Endothelial cell of umbilical vein (primary cell): ENCODE results near the gene CGNL1. TPM values are rescaled to one million over a fixed set of nuclear protein-coding genes. Genes with fewer than 3 reads are reported as not detected.

Source experiments
- BruUV-seq: library from RNA; stranded (reverse); fragments of 400-500 nt; replicated peaks from 2 replicates; lab custom pipeline; 2021; lab: Mats Ljungman, UMichigan
- CTCF ChIA-PET: fragments of 300-600, 350-600 bp; sonication (Branson Sonifier 250); formaldehyde crosslinking; loops from one replicate; lab custom pipeline; 2021; ENCODE audit warnings: antibody characterized with exemption, inconsistent platforms; lab: Charles Lee
- POLR2A ChIA-PET: fragments of 300-600, 350-600 bp; sonication (Branson Sonifier 250); formaldehyde crosslinking; loops from one replicate; lab custom pipeline; 2021; ENCODE audit warnings: antibody characterized with exemption, inconsistent platforms; lab: Charles Lee
- DNase-seq: peaks from one replicate; pipeline ENCODE4 v3.0.0-alpha.2; 2011; ENCODE audit warnings: low read depth, low spot score
- FAIRE-seq: peaks from 2 replicates; lab custom pipeline; 2011; peaks lifted over from hg19 to GRCh38; lab: Jason Lieb, UNC
- H2AFZ ChIP-seq: 2 replicates; pipeline ENCODE4 v1.6.0; 2012; ENCODE audit warnings: low read depth, low read length, control low read depth, inconsistent platforms
- H3K27ac ChIP-seq: 2 replicates; pipeline ENCODE4 v1.5.1; 2011; ENCODE audit warnings: low read depth, mild to moderate bottlenecking, control low read depth, low read length, moderate library complexity; ENCODE audit not compliant: insufficient read depth
- H3K27me3 ChIP-seq, 2 experiments: 2 replicates each; pipeline versions ENCODE4 v1.6.0 to v1.6.1; 2011; ENCODE audit warnings: low read length in 2 of 2, mixed read lengths in 1 of 2; ENCODE audit not compliant: control insufficient read depth in 2 of 2, insufficient read depth in 2 of 2
- H3K36me3 ChIP-seq, 2 experiments: 2 replicates in 1 of 2; 3 replicates in 1 of 2; pipeline ENCODE4 v1.5.1; 2011; ENCODE audit warnings: low read length in 2 of 2, mild to moderate bottlenecking in 1 of 2, moderate library complexity in 1 of 2; ENCODE audit not compliant: control insufficient read depth in 2 of 2, insufficient read depth in 2 of 2; ENCODE audit errors: extremely low read depth in 1 of 2
- H3K4me1 ChIP-seq: 3 replicates; pipeline ENCODE4 v1.5.1; 2011; ENCODE audit warnings: mild to moderate bottlenecking, low read length; ENCODE audit not compliant: control insufficient read depth, insufficient read depth; ENCODE audit errors: extremely low read depth
- H3K4me2 ChIP-seq: 2 replicates; pipeline ENCODE4 v1.6.1; 2011; ENCODE audit warnings: low read length, control low read depth, mixed read lengths; ENCODE audit not compliant: insufficient read depth
- H3K4me3 ChIP-seq, 3 experiments: fragments of 200-600 bp in 1 of 3; sonication (generic), shearing (Covaris generic) in 1 of 3; replicated peaks in 1 of 3; 2 replicates each; pipeline ENCODE4 v1.5.1; 2011 to 2016; ENCODE audit warnings: control low read depth in 3 of 3, low read length in 3 of 3, mild to moderate bottlenecking in 2 of 3, inconsistent platforms in 1 of 3, low read depth in 1 of 3, moderate library complexity in 1 of 3; ENCODE audit not compliant: insufficient read depth in 1 of 3
- H3K79me2 ChIP-seq: 2 replicates; pipeline ENCODE4 v1.6.0; 2012; ENCODE audit warnings: low read length, inconsistent platforms; ENCODE audit not compliant: control insufficient read depth, insufficient read depth
- H3K9ac ChIP-seq: replicated peaks from 2 replicates; pipeline ENCODE3; 2011; ENCODE audit warnings: low read length, control low read depth; ENCODE audit not compliant: insufficient read depth; ENCODE audit errors: extremely low read depth
- H3K9me1 ChIP-seq: replicated peaks from 3 replicates; pipeline ENCODE4 v1.6.0; 2011; ENCODE audit warnings: mild to moderate bottlenecking, low read length; ENCODE audit not compliant: control insufficient read depth, insufficient read depth; ENCODE audit errors: extremely low read depth
- H3K9me3 ChIP-seq: replicated peaks from 2 replicates; pipeline ENCODE4 v1.5.1; 2012; ENCODE audit warnings: low read length, inconsistent platforms; ENCODE audit not compliant: control insufficient read depth, insufficient read depth
- H4K20me1 ChIP-seq: replicated peaks from 2 replicates; pipeline ENCODE3; 2011; ENCODE audit warnings: mild to moderate bottlenecking, low read length; ENCODE audit not compliant: control insufficient read depth, insufficient read depth; ENCODE audit errors: extremely low read depth
- EZH2 ChIP-seq: IDR thresholded peaks from 2 replicates; pipeline ENCODE4 v1.6.1; 2012; ENCODE audit warnings: borderline replicate concordance, low read depth, mild to moderate bottlenecking, moderate library complexity, low read length, inconsistent platforms; ENCODE audit not compliant: severe bottlenecking
- FOS ChIP-seq: IDR thresholded peaks from 2 replicates; pipeline ENCODE4 v1.6.1; 2011; ENCODE audit warnings: mild to moderate bottlenecking, low read length, moderate library complexity, borderline replicate concordance; ENCODE audit not compliant: insufficient read depth
- GATA2 ChIP-seq: IDR thresholded peaks from 2 replicates; pipeline ENCODE4 v1.7.0; 2011; ENCODE audit warnings: low read depth, mild to moderate bottlenecking, moderate library complexity, mixed read lengths, low read length; ENCODE audit not compliant: insufficient read length, insufficient read depth
- JUN ChIP-seq: IDR thresholded peaks from 2 replicates; pipeline ENCODE4 v1.6.1; 2011; ENCODE audit warnings: borderline replicate concordance, low read depth; ENCODE audit not compliant: insufficient read length, insufficient read depth
- MYC ChIP-seq: IDR thresholded peaks from one replicate; pipeline ENCODE4 v1.6.1; 2011; ENCODE audit warnings: mild to moderate bottlenecking, low read depth, low read length
- POLR2A ChIP-seq: IDR thresholded peaks from 2 replicates; pipeline ENCODE4 v1.6.1; 2012; ENCODE audit warnings: low read depth, mild to moderate bottlenecking, control low read depth, low read length
- POLR2AphosphoS5 ChIP-seq: IDR thresholded peaks from 2 replicates; pipeline ENCODE4 v1.6.1; 2012; ENCODE audit warnings: low read depth, mild to moderate bottlenecking, control low read depth, low read length, moderate library complexity; ENCODE audit not compliant: insufficient read depth
- dilution Hi-C: fragments of 300-500 bp; cut with MboI; formaldehyde crosslinking; loops from one replicate; pipeline ENCODE4 v1.15.0; 2019; ENCODE audit warnings: low sequenced_read_pairs; ENCODE audit not compliant: extremely low pct_ligation_motif_present
- intact Hi-C: fragments of 100-400 bp; cut with micrococcal nuclease; formaldehyde crosslinking; loops from one replicate; pipeline ENCODE4 v1.10.0; 2022
- polyA plus RNA-seq, 4 experiments: library from polyadenylated mRNA; depleted of rRNA in 3 of 4; stranded (reverse) in 3 of 4; unstranded in 1 of 4; fragments of >200 nt; gene quantifications; 2 replicates each; pipeline versions ENCODE4 v1.2.1 to v1.2.3, GENCODE V29; 2011 to 2012; ENCODE audit warnings: missing spikeins in 1 of 4
- total RNA-seq: library from RNA; stranded (reverse); gene quantifications from 2 replicates; pipeline ENCODE4 v1.2.3, GENCODE V29; 2021
- TF ChIP-seq, protein P1 (sequence below), 2 donors: IDR thresholded peaks; 1 replicate in 1 of 2; 2 replicates in 1 of 2; pipeline ENCODE4 v1.5.1; 2011; ENCODE audit warnings: low read length in 2 of 2, mild to moderate bottlenecking in 2 of 2, moderate library complexity in 2 of 2, control low read depth in 1 of 2, inconsistent platforms in 1 of 2, low read depth in 1 of 2; ENCODE audit not compliant: insufficient read depth in 1 of 2; ENCODE audit errors: extremely low read depth in 1 of 2
- TF ChIP-seq, protein P2 (sequence below): IDR thresholded peaks from 2 replicates; pipeline ENCODE4 v1.6.1; 2011; ENCODE audit not compliant: insufficient read depth, insufficient read length

CGNL1 gene
- total and polyA plus RNA-seq, 2 donors (not counting 3 experiments of a cell fraction or from before 2014, with no cell fraction given), result 6.9 to 27.1 TPM

DNA sequence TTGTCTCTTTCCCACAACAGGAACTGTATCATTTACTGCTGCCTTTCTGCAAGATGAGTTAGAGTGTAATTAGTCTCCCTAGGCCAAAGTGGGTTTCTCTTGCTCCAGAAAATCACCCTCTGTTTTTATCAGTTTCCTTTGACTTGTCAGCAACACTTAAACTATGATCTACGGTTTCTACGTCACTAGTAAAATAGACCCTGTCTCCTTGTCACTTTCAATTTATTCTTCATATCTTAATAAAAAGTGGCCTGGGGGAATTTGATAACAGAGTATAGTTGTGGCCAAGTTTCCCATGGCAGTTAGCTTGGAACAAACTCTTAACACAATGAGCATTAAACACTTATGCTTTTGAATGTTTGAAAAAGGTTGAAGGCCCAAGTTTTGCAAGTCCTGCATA lies 79.6 kb downstream of the CGNL1 start:
- BruUV-seq, result no TSS peak
- ChIA-PET POLR2A (no interaction called here), CTCF (interaction anchor here (0.9 kb wide), 1 partner anchor 18 kb away, joined by 3 read pairs; no protein-coding TSS in a partner anchor)
- no peak for TF ChIP-seq EZH2
- Histone ChIP-seq H3K4me3 (no peak overlapping the region), H3K9me1 (no peaks in the 10 kb centered on the region), H3K9me3 (no peaks in the 10 kb centered on the region), H3K4me1 (peaks cover 27% of the 10 kb centered on the region), H3K27ac (no peak overlapping the region), H3K79me2 (no peaks in the 10 kb centered on the region), H3K9ac (no peak overlapping the region), H3K27me3 (no peaks in the 10 kb centered on the region), H4K20me1 (no peaks in the 10 kb centered on the region), H2AFZ (no peak overlapping the region), H3K4me2 (no peak overlapping the region), H3K36me3 (no peaks in the 10 kb centered on the region)
- intact Hi-C loops, result loop anchor here (5.0 kb wide), 1 partner anchor 51 kb away; no protein-coding TSS in a partner anchor
- dilution Hi-C loops, result no loop called here
- DNase-seq (no peak), FAIRE-seq (no peak)

DNA sequence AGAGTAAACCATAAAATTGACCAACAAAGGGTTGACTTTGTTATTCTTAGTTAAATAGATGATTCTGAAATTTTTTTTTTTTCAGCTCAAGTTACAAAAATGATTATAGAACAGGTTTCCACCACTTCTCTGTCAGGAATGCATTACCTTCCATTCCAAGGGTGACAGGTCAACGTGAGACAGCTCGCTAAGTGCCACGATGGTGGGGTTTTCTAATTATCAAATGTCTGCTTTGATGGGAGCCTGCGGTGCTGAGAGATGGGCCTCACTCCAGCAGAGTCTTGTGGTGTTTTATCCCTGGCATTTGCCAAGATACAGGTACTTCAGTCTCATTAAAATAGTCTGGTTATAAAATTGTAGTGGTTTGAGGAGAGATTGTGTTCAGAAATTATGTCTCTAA lies 80.3 kb downstream of the CGNL1 start:
- H3K9ac ChIP-seq, result no peak overlapping the region
- CTCF ChIA-PET, result interaction anchor here (0.9 kb wide), 1 partner anchor 17 kb away, joined by 3 read pairs; no protein-coding TSS in a partner anchor
- intact Hi-C loops, result loop anchor here (5.0 kb wide), 1 partner anchor 51 kb away; no protein-coding TSS in a partner anchor
- TF ChIP-seq, protein P1, sequence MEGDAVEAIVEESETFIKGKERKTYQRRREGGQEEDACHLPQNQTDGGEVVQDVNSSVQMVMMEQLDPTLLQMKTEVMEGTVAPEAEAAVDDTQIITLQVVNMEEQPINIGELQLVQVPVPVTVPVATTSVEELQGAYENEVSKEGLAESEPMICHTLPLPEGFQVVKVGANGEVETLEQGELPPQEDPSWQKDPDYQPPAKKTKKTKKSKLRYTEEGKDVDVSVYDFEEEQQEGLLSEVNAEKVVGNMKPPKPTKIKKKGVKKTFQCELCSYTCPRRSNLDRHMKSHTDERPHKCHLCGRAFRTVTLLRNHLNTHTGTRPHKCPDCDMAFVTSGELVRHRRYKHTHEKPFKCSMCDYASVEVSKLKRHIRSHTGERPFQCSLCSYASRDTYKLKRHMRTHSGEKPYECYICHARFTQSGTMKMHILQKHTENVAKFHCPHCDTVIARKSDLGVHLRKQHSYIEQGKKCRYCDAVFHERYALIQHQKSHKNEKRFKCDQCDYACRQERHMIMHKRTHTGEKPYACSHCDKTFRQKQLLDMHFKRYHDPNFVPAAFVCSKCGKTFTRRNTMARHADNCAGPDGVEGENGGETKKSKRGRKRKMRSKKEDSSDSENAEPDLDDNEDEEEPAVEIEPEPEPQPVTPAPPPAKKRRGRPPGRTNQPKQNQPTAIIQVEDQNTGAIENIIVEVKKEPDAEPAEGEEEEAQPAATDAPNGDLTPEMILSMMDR (IDR thresholded peaks at IDR 0.05; ENCODE audit: extremely low read depth in 1 of 2, insufficient read depth in 1 of 2, low read depth in 1 of 2, low read length in 2 of 2), result no peak
- TF ChIP-seq MYC (no peak), POLR2A (no peak), EZH2 (no peak), GATA2 (no peak), POLR2AphosphoS5 (no peak), FOS (no peak), JUN (no peak)
- TF ChIP-seq, protein P2, sequence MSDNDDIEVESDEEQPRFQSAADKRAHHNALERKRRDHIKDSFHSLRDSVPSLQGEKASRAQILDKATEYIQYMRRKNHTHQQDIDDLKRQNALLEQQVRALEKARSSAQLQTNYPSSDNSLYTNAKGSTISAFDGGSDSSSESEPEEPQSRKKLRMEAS, result no peak
- no peaks in the 10 kb centered on the region for H3K27me3 ChIP-seq
- H3K9me3 ChIP-seq, result no peaks in the 10 kb centered on the region
- H3K4me3 ChIP-seq, result no peak overlapping the region
- POLR2A ChIA-PET, result no interaction called here
- no peak for DNase-seq
- no peaks in the 10 kb centered on the region for H3K36me3 ChIP-seq
- peaks cover 27% of the 10 kb centered on the region for H3K4me1 ChIP-seq
- FAIRE-seq, result no peak
- no peaks in the 10 kb centered on the region for H4K20me1 ChIP-seq
- H3K27ac ChIP-seq, result no peak overlapping the region
- no peaks in the 10 kb centered on the region for H3K9me1 ChIP-seq
- no peak overlapping the region for H2AFZ ChIP-seq
- no peaks in the 10 kb centered on the region for H3K79me2 ChIP-seq
- BruUV-seq, result no TSS peak
- H3K4me2 ChIP-seq, result no peak overlapping the region
- dilution Hi-C loops, result no loop called here
